ENCODE data around the gene ZBED2. TPM values are rescaled to one million over a fixed set of nuclear protein-coding genes. Genes with fewer than 3 reads are reported as not detected.
A peak's percentile ranks its signal among the peaks of the same experiment; 100 is the strongest.

ZBED2 gene
- total RNA-seq, 1 donor from 2014 or later: 8.2 TPM

DNA sequence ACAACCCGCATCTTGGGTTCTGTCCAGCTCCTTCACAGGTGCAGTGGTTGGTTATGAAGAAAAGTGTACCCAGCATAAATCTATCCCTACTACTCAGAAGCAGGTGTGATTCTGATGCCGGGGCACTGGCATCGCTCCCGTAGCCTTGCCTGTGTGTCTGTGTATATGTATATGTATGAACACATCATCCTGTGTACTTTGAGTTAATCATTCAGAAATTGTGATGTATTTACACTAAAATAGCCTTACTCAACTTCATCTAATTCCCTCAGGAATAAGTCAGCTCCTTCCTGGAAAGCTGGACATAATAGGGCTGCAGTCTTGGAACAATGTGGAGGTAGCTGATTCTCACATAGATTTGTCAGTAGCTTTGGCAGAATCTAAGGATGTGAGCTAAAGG, 6.7 kb upstream of the ZBED2 start:
- peak; percentile 76 for DNase-seq (ENCODE audit: low read depth)
- TF ChIP-seq, protein P1, sequence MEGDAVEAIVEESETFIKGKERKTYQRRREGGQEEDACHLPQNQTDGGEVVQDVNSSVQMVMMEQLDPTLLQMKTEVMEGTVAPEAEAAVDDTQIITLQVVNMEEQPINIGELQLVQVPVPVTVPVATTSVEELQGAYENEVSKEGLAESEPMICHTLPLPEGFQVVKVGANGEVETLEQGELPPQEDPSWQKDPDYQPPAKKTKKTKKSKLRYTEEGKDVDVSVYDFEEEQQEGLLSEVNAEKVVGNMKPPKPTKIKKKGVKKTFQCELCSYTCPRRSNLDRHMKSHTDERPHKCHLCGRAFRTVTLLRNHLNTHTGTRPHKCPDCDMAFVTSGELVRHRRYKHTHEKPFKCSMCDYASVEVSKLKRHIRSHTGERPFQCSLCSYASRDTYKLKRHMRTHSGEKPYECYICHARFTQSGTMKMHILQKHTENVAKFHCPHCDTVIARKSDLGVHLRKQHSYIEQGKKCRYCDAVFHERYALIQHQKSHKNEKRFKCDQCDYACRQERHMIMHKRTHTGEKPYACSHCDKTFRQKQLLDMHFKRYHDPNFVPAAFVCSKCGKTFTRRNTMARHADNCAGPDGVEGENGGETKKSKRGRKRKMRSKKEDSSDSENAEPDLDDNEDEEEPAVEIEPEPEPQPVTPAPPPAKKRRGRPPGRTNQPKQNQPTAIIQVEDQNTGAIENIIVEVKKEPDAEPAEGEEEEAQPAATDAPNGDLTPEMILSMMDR (IDR thresholded peaks at IDR 0.05; ENCODE audit: insufficient read depth, low read length, severe bottlenecking): no peak
- FAIRE-seq: no peak
- no peaks in the 10 kb centered on the region for H3K27me3 ChIP-seq (ENCODE audit: control insufficient read depth, insufficient read depth, low read length)
- H3K36me3 ChIP-seq (ENCODE audit: control insufficient read depth, insufficient read depth, low read length): no peaks in the 10 kb centered on the region
- H3K4me3 ChIP-seq (ENCODE audit: low read depth, low read length): no peak overlapping the region

DNA sequence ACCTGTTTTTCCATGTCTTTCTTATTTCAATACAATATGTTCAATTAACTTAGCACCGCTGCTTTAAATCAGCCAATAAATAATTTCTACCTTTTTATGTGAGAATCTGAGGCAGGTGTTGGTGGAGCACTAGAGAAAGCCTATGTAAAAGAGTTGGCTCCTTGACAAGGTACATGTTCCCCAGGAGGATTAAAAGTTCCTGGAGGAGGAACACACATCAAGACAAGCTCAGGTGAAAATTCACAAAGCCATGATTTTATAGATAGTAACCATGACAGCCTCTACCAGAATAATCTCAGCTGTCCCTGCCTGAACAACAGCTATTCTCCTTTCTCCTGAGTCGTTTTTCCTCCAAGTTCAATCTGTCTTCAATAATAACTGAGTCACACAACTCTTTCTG, 3.4 kb upstream of the ZBED2 start:
- H3K27me3 ChIP-seq (ENCODE audit: control insufficient read depth, insufficient read depth, low read length): no peaks in the 10 kb centered on the region
- no peaks in the 10 kb centered on the region for H3K36me3 ChIP-seq (ENCODE audit: control insufficient read depth, insufficient read depth, low read length)
- FAIRE-seq: no peak
- TF ChIP-seq, protein P1 (IDR thresholded peaks at IDR 0.05; ENCODE audit: insufficient read depth, low read length, severe bottlenecking): no peak
- no peak for DNase-seq (ENCODE audit: low read depth)
- no peak overlapping the region for H3K4me3 ChIP-seq (ENCODE audit: low read depth, low read length)

DNA sequence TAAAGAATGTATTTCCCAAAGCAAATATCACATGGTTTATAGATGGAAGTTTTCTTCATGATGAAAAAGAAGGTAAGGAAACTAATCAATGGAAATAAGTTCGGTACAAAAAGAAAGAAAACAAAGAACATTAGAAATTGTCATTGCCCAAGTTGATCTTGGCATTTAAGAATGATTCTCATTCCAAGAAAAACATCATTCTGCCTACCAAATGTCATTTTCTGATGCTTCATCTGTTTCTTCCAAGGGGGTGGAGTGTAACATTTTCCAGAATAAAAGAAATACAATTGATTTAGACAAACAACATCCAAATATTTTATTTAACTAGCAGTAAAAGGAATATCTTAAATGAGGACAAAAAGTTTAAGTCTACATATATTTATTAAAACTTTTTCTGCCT, 3.0 kb upstream of the ZBED2 start:
- FAIRE-seq: no peak
- TF ChIP-seq, protein P1 (IDR thresholded peaks at IDR 0.05; ENCODE audit: insufficient read depth, low read length, severe bottlenecking): no peak

DNA sequence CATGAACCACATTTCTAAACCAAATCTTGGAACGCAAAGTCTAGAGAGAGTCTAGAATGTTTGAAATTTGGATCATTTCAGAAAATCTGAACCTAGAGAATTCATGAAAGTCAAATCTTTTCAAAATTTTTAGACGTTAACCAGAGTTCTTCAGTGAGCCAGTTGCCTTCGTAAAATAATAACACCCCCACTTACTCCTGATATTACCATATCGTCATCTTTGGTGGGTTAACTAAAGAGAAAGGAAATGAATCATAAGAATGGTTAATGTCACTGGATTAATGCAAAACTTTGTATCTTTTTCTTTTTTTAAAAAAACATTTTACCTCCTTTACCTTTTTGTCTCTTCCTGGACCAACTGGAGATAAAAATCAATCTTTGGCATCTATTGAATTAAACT, 1.2 kb upstream of the ZBED2 start:
- no peaks in the 10 kb centered on the region for H3K27me3 ChIP-seq (ENCODE audit: control insufficient read depth, insufficient read depth, low read length)
- DNase-seq (ENCODE audit: low read depth) (no peak), FAIRE-seq (no peak)
- TF ChIP-seq, protein P1 (IDR thresholded peaks at IDR 0.05; ENCODE audit: insufficient read depth, low read length, severe bottlenecking): no peak
- H3K4me3 ChIP-seq (ENCODE audit: low read depth, low read length): no peak overlapping the region
- no peaks in the 10 kb centered on the region for H3K36me3 ChIP-seq (ENCODE audit: control insufficient read depth, insufficient read depth, low read length)

More for the DNA sequence above, 3.0 kb upstream of the ZBED2 start:
- Histone ChIP-seq H3K27me3 (ENCODE audit: control insufficient read depth, insufficient read depth, low read length) (no peaks in the 10 kb centered on the region), H3K4me3 (ENCODE audit: low read depth, low read length) (no peak overlapping the region), H3K36me3 (ENCODE audit: control insufficient read depth, insufficient read depth, low read length) (no peaks in the 10 kb centered on the region)
- DNase-seq (ENCODE audit: low read depth): no peak

DNA sequence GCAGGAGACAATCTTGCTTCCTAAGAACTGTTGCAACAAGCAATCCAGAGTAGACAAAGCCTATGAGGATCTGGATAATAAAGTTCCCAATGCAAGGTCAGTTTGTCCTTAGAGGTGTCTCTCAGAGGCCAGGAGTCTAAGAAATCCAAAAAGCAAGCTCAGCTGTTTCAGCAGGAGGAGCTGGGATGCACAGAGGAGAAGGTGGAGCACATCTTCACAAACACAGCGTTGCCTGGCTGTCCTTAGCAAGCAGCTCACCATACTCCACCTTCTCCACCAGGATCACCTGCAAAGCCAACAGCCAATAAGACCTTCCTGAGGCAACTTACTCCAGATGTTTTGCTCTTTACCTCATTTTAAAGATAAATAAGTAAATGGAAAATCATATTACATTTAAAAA, 365 bp downstream of the ZBED2 start:
- Histone ChIP-seq H3K4me3 (ENCODE audit: low read depth, low read length) (no peak overlapping the region), H3K36me3 (ENCODE audit: control insufficient read depth, insufficient read depth, low read length) (no peaks in the 10 kb centered on the region), H3K27me3 (ENCODE audit: control insufficient read depth, insufficient read depth, low read length) (no peaks in the 10 kb centered on the region)
- peak; percentile 22 for DNase-seq (ENCODE audit: low read depth)
- TF ChIP-seq, protein P1 (IDR thresholded peaks at IDR 0.05; ENCODE audit: insufficient read depth, low read length, severe bottlenecking): no peak
- FAIRE-seq: peak; percentile 88

DNA sequence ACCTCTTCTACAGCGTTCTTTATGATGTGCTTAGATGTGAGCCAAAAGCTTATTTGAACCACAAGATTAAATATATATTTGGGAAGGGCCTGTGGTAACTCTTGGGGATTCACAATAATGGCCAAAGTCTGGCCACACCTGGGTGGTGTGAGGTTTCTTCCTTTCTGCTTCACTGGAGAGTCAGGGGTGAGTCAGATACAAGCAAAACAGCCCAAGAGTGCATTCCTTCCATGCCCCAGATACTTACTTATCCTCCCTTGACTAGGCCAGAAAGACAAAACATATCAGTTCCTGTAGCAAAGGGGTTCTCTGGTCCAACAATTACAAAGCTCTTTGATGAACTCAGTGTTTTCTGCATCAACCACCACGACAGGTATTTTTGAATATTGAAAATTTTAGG, 941 bp downstream of the ZBED2 start:
- H3K36me3 ChIP-seq (ENCODE audit: control insufficient read depth, insufficient read depth, low read length): no peaks in the 10 kb centered on the region
- no peak overlapping the region for H3K4me3 ChIP-seq (ENCODE audit: low read depth, low read length)
- DNase-seq (ENCODE audit: low read depth) (peak; percentile 90), FAIRE-seq (no peak)
- no peaks in the 10 kb centered on the region for H3K27me3 ChIP-seq (ENCODE audit: control insufficient read depth, insufficient read depth, low read length)
- TF ChIP-seq, protein P1 (IDR thresholded peaks at IDR 0.05; ENCODE audit: insufficient read depth, low read length, severe bottlenecking): no peak

All from bronchial epithelial cell (primary cell).